Fibroblast of pulmonary artery (primary cell): ENCODE measurements around the gene ETV3.

ENCODE experiments used
- DNase-seq: peaks from one replicate; pipeline ENCODE4 v3.0.0-alpha.2; 2010; ENCODE audit warnings: low read depth
- H3K4me3 ChIP-seq: replicated peaks from 2 replicates; pipeline ENCODE4 v1.5.1; 2011; ENCODE audit warnings: low read depth, mild to moderate bottlenecking, control low read depth, low read length, moderate library complexity
- TF ChIP-seq, protein P1 (sequence below): IDR thresholded peaks from 2 replicates; pipeline ENCODE4 v1.5.1; 2011; ENCODE audit warnings: mild to moderate bottlenecking, control low read depth, low read length, inconsistent platforms; ENCODE audit errors: missing control alignments

Gene ETV3

GRCh38 chr1:157119008-157119407 is 19.2 kb downstream of the ETV3 start:
- no peak for DNase-seq
- no peak overlapping the region for H3K4me3 ChIP-seq
- TF ChIP-seq, protein P1, sequence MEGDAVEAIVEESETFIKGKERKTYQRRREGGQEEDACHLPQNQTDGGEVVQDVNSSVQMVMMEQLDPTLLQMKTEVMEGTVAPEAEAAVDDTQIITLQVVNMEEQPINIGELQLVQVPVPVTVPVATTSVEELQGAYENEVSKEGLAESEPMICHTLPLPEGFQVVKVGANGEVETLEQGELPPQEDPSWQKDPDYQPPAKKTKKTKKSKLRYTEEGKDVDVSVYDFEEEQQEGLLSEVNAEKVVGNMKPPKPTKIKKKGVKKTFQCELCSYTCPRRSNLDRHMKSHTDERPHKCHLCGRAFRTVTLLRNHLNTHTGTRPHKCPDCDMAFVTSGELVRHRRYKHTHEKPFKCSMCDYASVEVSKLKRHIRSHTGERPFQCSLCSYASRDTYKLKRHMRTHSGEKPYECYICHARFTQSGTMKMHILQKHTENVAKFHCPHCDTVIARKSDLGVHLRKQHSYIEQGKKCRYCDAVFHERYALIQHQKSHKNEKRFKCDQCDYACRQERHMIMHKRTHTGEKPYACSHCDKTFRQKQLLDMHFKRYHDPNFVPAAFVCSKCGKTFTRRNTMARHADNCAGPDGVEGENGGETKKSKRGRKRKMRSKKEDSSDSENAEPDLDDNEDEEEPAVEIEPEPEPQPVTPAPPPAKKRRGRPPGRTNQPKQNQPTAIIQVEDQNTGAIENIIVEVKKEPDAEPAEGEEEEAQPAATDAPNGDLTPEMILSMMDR, result no peak

GRCh38 chr1:157117527-157118057 is 20.6 kb downstream of the ETV3 start:
- TF ChIP-seq, protein P1, result no peak
- DNase-seq, result no peak
- no peak overlapping the region for H3K4me3 ChIP-seq

GRCh38 chr1:157116737-157117103 is 21.5 kb downstream of the ETV3 start:
- TF ChIP-seq, protein P1, result no peak
- H3K4me3 ChIP-seq, result no peak overlapping the region
- DNase-seq, result no peak

DNA sequence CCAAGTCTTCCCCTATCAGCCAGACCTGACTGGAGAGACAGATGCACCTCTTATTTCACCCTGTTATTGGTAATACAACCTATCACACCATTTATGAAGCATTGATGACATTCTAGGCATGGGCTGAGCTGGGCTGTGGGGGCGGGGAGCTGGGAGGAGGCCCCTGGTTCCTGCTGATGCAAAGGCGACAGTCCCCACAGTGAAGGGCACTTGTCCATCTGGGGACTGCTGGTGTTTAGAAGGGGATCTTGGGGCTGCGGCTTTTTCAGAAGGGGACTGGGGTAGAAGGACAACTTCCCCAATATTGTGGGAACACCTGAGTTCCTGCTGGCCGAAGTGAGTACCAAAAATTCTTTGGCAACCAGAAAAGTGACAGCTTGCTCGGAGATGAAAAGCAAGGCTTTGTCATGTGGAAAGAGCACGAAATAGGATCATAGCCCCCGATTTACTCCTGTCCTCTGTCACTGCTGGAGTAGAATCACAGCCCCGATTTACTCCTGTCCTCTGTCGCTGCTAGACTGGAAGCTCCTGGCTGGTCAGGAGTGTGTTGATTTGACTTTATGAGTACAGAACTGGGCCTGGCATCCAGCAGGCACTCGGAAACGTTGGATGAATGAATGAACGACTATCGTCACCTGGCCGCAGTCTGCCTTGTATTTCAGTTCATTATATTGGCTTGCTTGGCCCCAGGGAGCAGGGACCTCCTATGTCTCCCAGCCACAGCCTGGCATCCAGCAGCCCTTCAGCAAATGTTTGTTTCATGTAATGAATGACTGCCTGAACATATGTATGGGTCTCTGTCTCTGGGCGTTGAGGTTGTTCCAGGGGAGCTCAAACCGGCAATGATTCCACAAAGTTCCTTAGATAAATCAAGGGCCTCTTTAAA is 22.1 kb downstream of the ETV3 start:
- no peak for DNase-seq

DNA sequence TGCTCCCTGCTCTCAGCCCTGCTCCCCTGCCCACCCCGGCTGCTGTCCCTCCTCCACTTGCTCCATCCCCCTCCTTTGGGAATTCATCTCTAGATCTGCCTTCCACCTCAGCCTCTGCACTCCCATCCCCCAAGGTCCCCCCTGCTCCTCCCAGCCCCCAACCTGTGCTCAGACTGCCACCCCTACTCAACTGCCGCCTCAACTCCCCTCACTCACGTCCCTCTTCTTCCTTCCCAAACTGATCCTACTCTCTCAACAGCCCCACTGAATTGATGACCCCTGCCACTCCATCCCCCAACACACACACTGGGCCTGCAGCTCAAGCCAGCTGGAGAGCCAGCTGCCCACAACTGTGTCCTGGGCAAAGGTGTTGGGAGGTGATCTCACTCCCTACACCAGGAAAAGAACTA is 22.8 kb downstream of the ETV3 start:
- no peak overlapping the region for H3K4me3 ChIP-seq
- no peak for DNase-seq
- TF ChIP-seq, protein P1, result no peak

More for the DNA sequence above, 22.1 kb downstream of the ETV3 start:
- H3K4me3 ChIP-seq, result no peak overlapping the region
- TF ChIP-seq, protein P1, result no peak

DNA sequence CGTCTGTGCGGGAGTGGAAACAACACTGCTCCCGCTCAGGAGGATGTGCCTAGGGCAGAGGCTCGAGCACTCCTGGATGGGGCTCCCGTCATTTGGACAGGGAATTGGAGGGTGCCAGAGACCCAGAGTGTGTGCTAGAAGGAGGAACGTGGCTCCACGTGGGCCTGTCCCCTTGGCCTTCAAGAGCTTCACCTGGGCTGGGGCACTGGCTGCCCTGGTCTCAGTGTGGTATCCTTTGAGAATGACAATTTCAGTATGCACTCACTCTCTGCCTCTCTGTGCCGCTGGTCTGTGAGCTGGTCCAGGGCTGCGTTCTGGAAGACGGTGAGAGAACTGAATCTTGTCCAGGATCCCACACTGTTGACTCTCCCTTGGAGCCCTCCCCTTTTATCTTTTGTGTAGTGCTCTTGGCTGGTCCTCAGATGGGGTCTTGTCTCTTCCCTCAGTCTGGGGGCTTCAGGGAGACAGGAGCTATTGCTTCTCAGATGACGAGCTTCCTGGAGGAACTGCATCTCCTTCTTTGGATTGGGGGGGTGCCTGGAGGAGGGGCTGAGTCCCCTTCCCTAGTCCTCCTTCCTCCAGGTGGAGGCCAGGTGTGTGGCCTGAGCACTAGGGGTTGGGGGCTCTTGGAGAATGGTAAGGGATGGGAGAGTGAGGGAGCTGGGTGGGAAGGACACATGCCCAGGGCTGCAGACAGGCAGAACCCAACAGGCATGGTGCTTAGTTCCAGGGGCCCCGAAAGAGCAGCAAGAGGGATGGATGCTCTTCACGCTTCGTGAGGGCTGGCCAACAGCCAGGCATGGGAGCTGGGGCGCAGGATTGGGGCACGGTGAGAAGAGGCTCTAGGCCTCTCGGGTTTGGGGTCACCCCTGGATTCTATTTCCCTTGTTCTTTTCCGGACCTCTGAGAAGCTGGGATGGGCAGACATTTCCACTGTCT is 23.7 kb downstream of the ETV3 start:
- H3K4me3 ChIP-seq, result no peak overlapping the region
- TF ChIP-seq, protein P1, result no peak
- DNase-seq, result no peak
